ENCODE results near the gene MED8. TPM values are rescaled to one million over a fixed set of nuclear protein-coding genes. Genes with fewer than 3 reads are reported as not detected.
A peak's percentile ranks its signal among the peaks of the same experiment; 100 is the strongest.

MED8 gene
- total and polyA plus RNA-seq, 2 of the 13 experiments (the other 11 are each of a cell fraction or from before 2014, with no cell fraction given), result 16.9 to 77.4 TPM

GRCh38 chr1:43367904-43368645 is 21.5 kb downstream of the MED8 start, which contains the start of gene ELOVL1 (continued):
- TF ChIP-seq, protein P1, sequence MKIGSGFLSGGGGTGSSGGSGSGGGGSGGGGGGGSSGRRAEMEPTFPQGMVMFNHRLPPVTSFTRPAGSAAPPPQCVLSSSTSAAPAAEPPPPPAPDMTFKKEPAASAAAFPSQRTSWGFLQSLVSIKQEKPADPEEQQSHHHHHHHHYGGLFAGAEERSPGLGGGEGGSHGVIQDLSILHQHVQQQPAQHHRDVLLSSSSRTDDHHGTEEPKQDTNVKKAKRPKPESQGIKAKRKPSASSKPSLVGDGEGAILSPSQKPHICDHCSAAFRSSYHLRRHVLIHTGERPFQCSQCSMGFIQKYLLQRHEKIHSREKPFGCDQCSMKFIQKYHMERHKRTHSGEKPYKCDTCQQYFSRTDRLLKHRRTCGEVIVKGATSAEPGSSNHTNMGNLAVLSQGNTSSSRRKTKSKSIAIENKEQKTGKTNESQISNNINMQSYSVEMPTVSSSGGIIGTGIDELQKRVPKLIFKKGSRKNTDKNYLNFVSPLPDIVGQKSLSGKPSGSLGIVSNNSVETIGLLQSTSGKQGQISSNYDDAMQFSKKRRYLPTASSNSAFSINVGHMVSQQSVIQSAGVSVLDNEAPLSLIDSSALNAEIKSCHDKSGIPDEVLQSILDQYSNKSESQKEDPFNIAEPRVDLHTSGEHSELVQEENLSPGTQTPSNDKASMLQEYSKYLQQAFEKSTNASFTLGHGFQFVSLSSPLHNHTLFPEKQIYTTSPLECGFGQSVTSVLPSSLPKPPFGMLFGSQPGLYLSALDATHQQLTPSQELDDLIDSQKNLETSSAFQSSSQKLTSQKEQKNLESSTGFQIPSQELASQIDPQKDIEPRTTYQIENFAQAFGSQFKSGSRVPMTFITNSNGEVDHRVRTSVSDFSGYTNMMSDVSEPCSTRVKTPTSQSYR (CRISPR knock-in tag; IDR thresholded peaks at IDR 0.05; ENCODE audit: borderline replicate concordance), result peak; percentile 70
- TF ChIP-seq, protein P2, sequence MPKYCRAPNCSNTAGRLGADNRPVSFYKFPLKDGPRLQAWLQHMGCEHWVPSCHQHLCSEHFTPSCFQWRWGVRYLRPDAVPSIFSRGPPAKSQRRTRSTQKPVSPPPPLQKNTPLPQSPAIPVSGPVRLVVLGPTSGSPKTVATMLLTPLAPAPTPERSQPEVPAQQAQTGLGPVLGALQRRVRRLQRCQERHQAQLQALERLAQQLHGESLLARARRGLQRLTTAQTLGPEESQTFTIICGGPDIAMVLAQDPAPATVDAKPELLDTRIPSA (CRISPR knock-in tag; IDR thresholded peaks at IDR 0.05; ENCODE audit: borderline replicate concordance), result no peak
- TF ChIP-seq ZBTB21 (CRISPR knock-in tag; IDR thresholded peaks at IDR 0.05) (no peak), ZNF720 (CRISPR knock-in tag; IDR thresholded peaks at IDR 0.05) (0 out of 2 replicates have a peak, but pooled peaks have one; percentile 56), THYN1 (CRISPR knock-in tag; IDR thresholded peaks at IDR 0.05; ENCODE audit: borderline replicate concordance, low read depth) (no peak), KDM4B (CRISPR knock-in tag; IDR thresholded peaks at IDR 0.05) (peak; percentile 34; the same call in 1 of the 2 replicates), ZNF3 (CRISPR knock-in tag; IDR thresholded peaks at IDR 0.05) (no peak), ZNF652 (CRISPR knock-in tag; IDR thresholded peaks at IDR 0.05; ENCODE audit: borderline replicate concordance, low read depth) (no peak; the same call in 1 of the 2 replicates), PCBP2 (optimal IDR thresholded peaks at IDR 0.05; ENCODE audit: low read depth, low read length, poor library complexity, severe bottlenecking) (no peak), ONECUT2 (CRISPR knock-in tag; IDR thresholded peaks at IDR 0.05) (0 out of 2 replicates have a peak, but pooled peaks have one; percentile 10), EHMT2 (IDR thresholded peaks at IDR 0.05; ENCODE audit: borderline replicate concordance, low read depth, low read length) (no peak), YEATS2 (CRISPR knock-in tag; IDR thresholded peaks at IDR 0.05; ENCODE audit: borderline replicate concordance) (peak; percentile 79), PAX8 (CRISPR knock-in tag; IDR thresholded peaks at IDR 0.05; ENCODE audit: borderline replicate concordance) (0 out of 2 replicates have a peak, but pooled peaks have one; percentile 61), SP4 (CRISPR knock-in tag; IDR thresholded peaks at IDR 0.05) (peak; percentile 58)
- TF ChIP-seq, protein P3, sequence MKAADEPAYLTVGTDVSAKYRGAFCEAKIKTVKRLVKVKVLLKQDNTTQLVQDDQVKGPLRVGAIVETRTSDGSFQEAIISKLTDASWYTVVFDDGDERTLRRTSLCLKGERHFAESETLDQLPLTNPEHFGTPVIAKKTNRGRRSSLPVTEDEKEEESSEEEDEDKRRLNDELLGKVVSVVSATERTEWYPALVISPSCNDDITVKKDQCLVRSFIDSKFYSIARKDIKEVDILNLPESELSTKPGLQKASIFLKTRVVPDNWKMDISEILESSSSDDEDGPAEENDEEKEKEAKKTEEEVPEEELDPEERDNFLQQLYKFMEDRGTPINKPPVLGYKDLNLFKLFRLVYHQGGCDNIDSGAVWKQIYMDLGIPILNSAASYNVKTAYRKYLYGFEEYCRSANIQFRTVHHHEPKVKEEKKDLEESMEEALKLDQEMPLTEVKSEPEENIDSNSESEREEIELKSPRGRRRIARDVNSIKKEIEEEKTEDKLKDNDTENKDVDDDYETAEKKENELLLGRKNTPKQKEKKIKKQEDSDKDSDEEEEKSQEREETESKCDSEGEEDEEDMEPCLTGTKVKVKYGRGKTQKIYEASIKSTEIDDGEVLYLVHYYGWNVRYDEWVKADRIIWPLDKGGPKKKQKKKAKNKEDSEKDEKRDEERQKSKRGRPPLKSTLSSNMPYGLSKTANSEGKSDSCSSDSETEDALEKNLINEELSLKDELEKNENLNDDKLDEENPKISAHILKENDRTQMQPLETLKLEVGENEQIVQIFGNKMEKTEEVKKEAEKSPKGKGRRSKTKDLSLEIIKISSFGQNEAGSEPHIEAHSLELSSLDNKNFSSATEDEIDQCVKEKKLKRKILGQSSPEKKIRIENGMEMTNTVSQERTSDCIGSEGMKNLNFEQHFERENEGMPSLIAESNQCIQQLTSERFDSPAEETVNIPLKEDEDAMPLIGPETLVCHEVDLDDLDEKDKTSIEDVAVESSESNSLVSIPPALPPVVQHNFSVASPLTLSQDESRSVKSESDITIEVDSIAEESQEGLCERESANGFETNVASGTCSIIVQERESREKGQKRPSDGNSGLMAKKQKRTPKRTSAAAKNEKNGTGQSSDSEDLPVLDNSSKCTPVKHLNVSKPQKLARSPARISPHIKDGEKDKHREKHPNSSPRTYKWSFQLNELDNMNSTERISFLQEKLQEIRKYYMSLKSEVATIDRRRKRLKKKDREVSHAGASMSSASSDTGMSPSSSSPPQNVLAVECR (CRISPR knock-in tag; IDR thresholded peaks at IDR 0.05; ENCODE audit: borderline replicate concordance), result peak; percentile 73; the same call in 1 of the 2 replicates
- TF ChIP-seq, protein P4, sequence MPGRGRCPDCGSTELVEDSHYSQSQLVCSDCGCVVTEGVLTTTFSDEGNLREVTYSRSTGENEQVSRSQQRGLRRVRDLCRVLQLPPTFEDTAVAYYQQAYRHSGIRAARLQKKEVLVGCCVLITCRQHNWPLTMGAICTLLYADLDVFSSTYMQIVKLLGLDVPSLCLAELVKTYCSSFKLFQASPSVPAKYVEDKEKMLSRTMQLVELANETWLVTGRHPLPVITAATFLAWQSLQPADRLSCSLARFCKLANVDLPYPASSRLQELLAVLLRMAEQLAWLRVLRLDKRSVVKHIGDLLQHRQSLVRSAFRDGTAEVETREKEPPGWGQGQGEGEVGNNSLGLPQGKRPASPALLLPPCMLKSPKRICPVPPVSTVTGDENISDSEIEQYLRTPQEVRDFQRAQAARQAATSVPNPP (CRISPR knock-in tag; IDR thresholded peaks at IDR 0.05), result peak; percentile 59; the same call in 1 of the 2 replicates

Data from HepG2 (cell line).